Panc1 (cell line): ENCODE results near the gene POTEH. TPM values are rescaled to one million over a fixed set of nuclear protein-coding genes. Genes with fewer than 3 reads are reported as not detected.
"Not testable (repeated sequence)": the region's sequence is repeated elsewhere in the genome, so short reads cannot be mapped to it uniquely, and the experiment has no call there.

ENCODE experiments used
- ATAC-seq: fragments of 200-7000 bp; cut with Tn5 transposase; 2 replicates; pipeline ENCODE4 v1.9.1; 2020; ENCODE audit warnings: mild to moderate bottlenecking, moderate library complexity
- BruUV-seq: library from RNA; stranded (reverse); fragments of 400-500 nt; replicated peaks from 2 replicates; lab custom pipeline; 2021; lab: Mats Ljungman, UMichigan
- CTCF ChIA-PET: fragments of 300-600 bp; sonication (Branson Sonifier 250); formaldehyde crosslinking; loops from one replicate; lab custom pipeline; 2022; ENCODE audit warnings: antibody characterized with exemption; lab: Charles Lee
- POLR2A ChIA-PET: fragments of 300-600 bp; sonication (Branson Sonifier 250); formaldehyde crosslinking; loops from one replicate; lab custom pipeline; 2022; ENCODE audit warnings: antibody characterized with exemption; lab: Charles Lee
- DNase-seq: peaks from one replicate; pipeline ENCODE4 v3.0.0-alpha.2; 2010; ENCODE audit warnings: low read depth, low spot score
- H3K27ac ChIP-seq: 2 replicates; pipeline ENCODE4 v1.5.1; 2011; ENCODE audit warnings: mild to moderate bottlenecking, low read length, inconsistent platforms
- H3K27me3 ChIP-seq: fragments of 200-500 bp; sonication (Bioruptor generic); 2 replicates; pipeline ENCODE4 v1.6.0; 2014; ENCODE audit warnings: low read length, inconsistent platforms; ENCODE audit not compliant: control insufficient read depth, insufficient read depth
- H3K36me3 ChIP-seq: fragments of 200-500 bp; sonication (Bioruptor generic); 2 replicates; pipeline ENCODE4 v1.5.1; 2014; ENCODE audit warnings: inconsistent platforms, mild to moderate bottlenecking, low read length, moderate library complexity; ENCODE audit not compliant: control insufficient read depth, insufficient read depth
- H3K4me1 ChIP-seq: 2 replicates; pipeline ENCODE4 v1.5.1; 2011; ENCODE audit warnings: inconsistent platforms, mild to moderate bottlenecking, low read length, moderate library complexity; ENCODE audit not compliant: control insufficient read depth, insufficient read depth
- H3K4me3 ChIP-seq, 2 experiments: 2 replicates each; pipeline ENCODE4 v1.5.1; 2011 to 2012; ENCODE audit warnings: low read depth in 2 of 2, low read length in 2 of 2, mild to moderate bottlenecking in 2 of 2, inconsistent platforms in 1 of 2, moderate library complexity in 1 of 2
- H3K9me3 ChIP-seq: fragments of 200-500 bp; sonication (Bioruptor generic); 2 replicates; pipeline ENCODE4 v1.5.1; 2014; ENCODE audit warnings: low read depth, mild to moderate bottlenecking, inconsistent platforms, low read length, moderate library complexity; ENCODE audit not compliant: control insufficient read depth, insufficient read depth
- in situ Hi-C: cut with HindIII; loops from 2 replicates; pipeline ENCODE4 v1.10.0; 2016; ENCODE audit warnings: low sequenced_read_pairs, low pct_unique_long_range_greater_than_20kb
- intact Hi-C: fragments of 100-400 bp; cut with micrococcal nuclease; formaldehyde crosslinking; loops from one replicate; pipeline ENCODE4 v1.10.0; 2022; ENCODE audit not compliant: unreplicated experiment
- total RNA-seq: library from RNA; stranded (reverse); gene quantifications from one replicate; pipeline ENCODE4 v1.2.1, GENCODE V29; 2021; ENCODE audit not compliant: unreplicated experiment

The POTEH gene
- total RNA-seq, 1 experiment from 2014 or later: not detected

- H3K36me3 ChIP-seq, DNase-seq, ATAC-seq, BruUV-seq, in situ Hi-C loops, H3K27me3 ChIP-seq, CTCF ChIA-PET, H3K4me1 ChIP-seq, H3K27ac ChIP-seq, POLR2A ChIA-PET, H3K9me3 ChIP-seq, intact Hi-C loops, H3K4me3 ChIP-seq: not testable (repeated sequence)
Measured at GRCh38 chr22:15687676-15688075, 2.1 kb upstream of the POTEH start.

GRCh38 chr22:15688090-15688489, 1.7 kb upstream of the POTEH start:
- H3K36me3 ChIP-seq, BruUV-seq, POLR2A ChIA-PET: not testable (repeated sequence)

GRCh38 chr22:15689012-15689748, 646 bp upstream of the POTEH start:
- H3K4me1 ChIP-seq, BruUV-seq, intact Hi-C loops, H3K27me3 ChIP-seq, H3K36me3 ChIP-seq, DNase-seq, in situ Hi-C loops, H3K27ac ChIP-seq, ATAC-seq, H3K9me3 ChIP-seq, H3K4me3 ChIP-seq, CTCF ChIA-PET, POLR2A ChIA-PET: not testable (repeated sequence)

More at GRCh38 chr22:15688090-15688489, 1.7 kb upstream of the POTEH start:
- intact Hi-C loops, H3K27ac ChIP-seq, H3K9me3 ChIP-seq, DNase-seq, H3K27me3 ChIP-seq, in situ Hi-C loops, CTCF ChIA-PET, ATAC-seq, H3K4me3 ChIP-seq, H3K4me1 ChIP-seq: not testable (repeated sequence)

GRCh38 chr22:15713600-15713999, 23.8 kb downstream of the POTEH start:
- DNase-seq, H3K9me3 ChIP-seq, H3K27me3 ChIP-seq, ATAC-seq, H3K27ac ChIP-seq, CTCF ChIA-PET, H3K4me1 ChIP-seq, in situ Hi-C loops, POLR2A ChIA-PET, H3K36me3 ChIP-seq, H3K4me3 ChIP-seq, intact Hi-C loops, BruUV-seq: not testable (repeated sequence)

- H3K4me3 ChIP-seq, CTCF ChIA-PET, DNase-seq, in situ Hi-C loops, ATAC-seq, H3K9me3 ChIP-seq, H3K36me3 ChIP-seq, POLR2A ChIA-PET, intact Hi-C loops, H3K4me1 ChIP-seq, H3K27me3 ChIP-seq, H3K27ac ChIP-seq, BruUV-seq: not testable (repeated sequence)
Measured at GRCh38 chr22:15714125-15714524, 24.3 kb downstream of the POTEH start.

- in situ Hi-C loops, H3K4me1 ChIP-seq, intact Hi-C loops, ATAC-seq, H3K27me3 ChIP-seq, H3K9me3 ChIP-seq, H3K36me3 ChIP-seq, DNase-seq, POLR2A ChIA-PET, H3K27ac ChIP-seq, H3K4me3 ChIP-seq, CTCF ChIA-PET, BruUV-seq: not testable (repeated sequence)
Measured at GRCh38 chr22:15721884-15722283, 32.1 kb downstream of the POTEH start.

GRCh38 chr22:15729209-15729917, 39.5 kb downstream of the POTEH start:
- BruUV-seq, H3K4me1 ChIP-seq, H3K4me3 ChIP-seq, DNase-seq, H3K27ac ChIP-seq, intact Hi-C loops, H3K9me3 ChIP-seq, POLR2A ChIA-PET, ATAC-seq, CTCF ChIA-PET, in situ Hi-C loops, H3K27me3 ChIP-seq, H3K36me3 ChIP-seq: not testable (repeated sequence)
